Endothelial cell of hepatic sinusoid (primary cell): ENCODE measurements around the gene CUL9.

Experiments used
- in situ Hi-C: cut with HindIII; loops from 2 replicates; pipeline ENCODE4 v1.10.0; 2017; ENCODE audit warnings: low sequenced_read_pairs

CUL9 gene

DNA sequence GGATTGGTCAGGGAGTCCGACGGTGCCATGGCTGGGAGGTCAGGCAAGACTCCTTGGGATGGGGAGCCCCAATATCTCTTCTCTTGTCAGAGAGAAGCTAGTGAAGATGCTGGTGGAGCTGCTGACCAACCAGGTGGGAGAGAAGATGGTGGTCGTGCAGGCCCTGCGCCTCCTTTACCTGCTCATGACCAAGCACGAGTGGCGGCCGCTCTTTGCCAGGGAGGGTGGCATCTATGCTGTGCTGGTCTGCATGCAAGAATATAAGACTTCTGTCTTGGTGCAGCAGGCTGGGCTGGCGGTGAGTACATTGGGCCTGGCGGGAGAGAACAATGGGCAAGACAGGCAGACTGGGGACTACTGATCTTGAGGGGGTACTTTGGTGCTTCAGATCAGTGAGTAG, 10.9 kb downstream of the CUL9 start:
- in situ Hi-C loops: no loop called here

DNA sequence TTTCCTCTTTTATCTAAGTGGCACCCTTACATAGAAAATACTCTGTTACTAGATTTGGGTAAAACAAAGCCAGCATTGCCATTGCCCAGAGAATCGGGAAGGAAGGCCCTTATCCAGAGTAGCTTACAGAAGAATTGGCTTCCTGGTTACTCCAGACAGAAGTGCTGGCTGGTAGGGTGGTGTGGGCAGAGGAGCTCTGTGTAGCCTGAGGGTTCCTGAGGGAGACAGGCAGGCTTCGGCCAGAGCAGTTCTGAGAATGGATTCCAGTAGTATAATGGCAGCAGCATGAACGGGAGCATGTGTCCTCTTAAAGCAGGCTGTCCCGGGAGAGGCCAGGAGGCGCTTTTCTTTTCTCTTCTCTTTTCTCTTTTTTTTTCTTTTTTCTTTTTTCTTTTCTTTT, 11.9 kb downstream of the CUL9 start:
- in situ Hi-C loops: no loop called here

DNA sequence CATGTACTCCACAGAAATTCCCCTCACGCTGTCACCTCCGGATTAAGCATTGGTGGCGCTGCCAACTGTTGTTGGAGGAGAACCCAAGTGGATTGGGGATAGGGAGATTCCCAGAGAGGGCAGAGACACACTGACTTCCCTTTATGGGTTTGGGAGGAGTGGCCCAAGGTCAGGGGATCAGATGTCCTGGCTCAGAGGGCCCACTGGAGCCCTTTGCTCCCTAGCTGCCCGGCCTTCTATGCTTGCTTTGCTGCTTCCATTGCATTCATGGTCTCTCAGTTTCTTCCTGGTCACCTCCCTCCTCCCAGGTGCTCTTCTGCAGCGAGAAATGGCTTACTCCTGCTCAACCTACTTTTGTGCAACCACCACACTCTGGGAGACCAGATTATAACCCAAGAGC, 14.3 kb downstream of the CUL9 start:
- in situ Hi-C loops: loop anchor here (5.0 kb wide), 2 partner anchors 49 to 66 kb away; no protein-coding TSS in a partner anchor

DNA sequence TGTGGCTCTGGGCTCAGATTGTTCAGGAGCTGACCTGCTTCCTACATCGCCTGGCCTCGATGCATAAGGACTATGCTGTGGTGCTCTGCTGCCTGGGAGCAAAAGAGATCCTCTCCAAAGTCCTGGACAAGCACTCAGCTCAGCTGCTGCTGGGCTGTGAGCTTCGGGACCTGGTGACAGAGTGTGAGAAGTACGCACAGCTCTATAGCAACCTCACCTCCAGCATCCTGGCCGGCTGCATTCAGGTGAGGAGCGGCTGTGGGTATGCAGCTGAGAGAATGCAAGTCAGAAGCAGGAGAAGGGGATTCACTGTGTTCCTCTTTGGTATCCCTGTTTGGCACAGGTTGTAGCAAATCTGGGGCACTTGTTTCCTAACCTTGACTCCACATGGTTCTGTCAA, 17.9 kb downstream of the CUL9 start:
- in situ Hi-C loops: loop anchor here (5.0 kb wide), 2 partner anchors 53 to 62 kb away; no protein-coding TSS in a partner anchor

DNA sequence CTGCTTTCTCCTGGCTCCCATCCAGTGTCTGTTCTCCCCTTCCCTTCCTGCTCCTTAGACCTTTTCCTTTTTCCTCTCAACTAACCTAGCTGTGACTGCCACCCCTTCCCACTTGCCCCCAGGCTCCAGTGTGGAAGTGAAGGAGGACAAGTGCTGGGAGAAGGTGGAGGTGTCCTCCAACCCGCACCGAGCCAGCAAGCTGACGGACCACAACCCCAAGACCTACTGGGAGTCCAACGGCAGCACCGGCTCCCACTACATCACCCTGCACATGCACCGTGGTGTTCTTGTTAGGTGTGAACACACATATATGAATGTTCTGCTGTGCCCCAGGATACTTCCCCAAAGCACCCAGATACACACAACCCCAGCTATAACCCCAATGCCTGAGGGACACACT, 18.5 kb downstream of the CUL9 start:
- in situ Hi-C loops: no loop called here

DNA sequence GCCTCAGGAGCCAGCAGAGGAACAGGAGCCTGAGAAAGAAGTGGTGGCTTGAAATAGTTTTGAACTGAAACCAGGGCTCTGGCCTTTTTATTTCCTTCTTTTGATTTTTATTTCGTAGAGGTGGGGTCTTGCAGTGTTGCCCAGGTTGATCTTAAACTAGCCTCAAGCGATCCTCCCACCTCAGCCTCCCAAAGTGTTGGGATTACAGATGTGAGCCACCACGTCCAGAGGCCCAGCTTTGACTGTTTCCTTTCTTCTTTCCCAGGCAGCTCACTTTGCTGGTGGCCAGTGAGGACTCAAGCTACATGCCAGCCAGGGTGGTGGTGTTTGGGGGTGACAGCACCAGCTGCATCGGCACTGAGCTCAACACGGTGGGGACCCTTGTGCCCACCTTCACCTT, 20.5 kb downstream of the CUL9 start:
- in situ Hi-C loops: no loop called here

DNA sequence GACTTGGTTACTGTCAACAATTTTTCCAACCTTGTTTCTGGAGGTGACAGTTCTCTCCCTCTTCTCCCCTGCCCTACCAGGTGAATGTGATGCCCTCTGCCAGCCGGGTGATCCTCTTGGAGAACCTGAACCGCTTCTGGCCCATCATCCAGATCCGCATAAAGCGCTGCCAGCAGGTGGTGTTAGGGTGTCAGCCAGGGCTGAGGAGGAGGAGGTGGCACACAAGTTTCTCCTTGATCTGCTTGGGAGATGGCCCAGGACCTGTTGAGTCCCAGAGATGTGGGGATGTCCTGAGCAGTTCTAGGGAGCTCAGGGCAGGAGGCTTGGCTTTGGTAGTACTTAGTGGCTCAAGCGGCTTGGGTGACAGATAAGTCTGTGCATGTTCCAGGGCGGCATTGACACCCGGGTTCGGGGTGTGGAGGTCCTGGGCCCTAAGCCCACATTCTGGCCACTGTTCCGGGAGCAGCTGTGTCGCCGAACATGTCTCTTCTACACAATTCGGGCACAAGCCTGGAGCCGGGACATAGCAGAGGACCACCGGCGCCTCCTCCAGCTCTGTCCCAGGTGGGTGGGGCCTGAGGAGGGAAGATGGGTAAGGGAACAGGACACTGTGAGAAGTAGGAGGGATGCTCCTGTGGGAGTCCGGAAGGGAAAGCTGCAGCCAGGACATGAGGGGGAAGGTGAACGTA, 21.2 kb downstream of the CUL9 start:
- in situ Hi-C loops: no loop called here

DNA sequence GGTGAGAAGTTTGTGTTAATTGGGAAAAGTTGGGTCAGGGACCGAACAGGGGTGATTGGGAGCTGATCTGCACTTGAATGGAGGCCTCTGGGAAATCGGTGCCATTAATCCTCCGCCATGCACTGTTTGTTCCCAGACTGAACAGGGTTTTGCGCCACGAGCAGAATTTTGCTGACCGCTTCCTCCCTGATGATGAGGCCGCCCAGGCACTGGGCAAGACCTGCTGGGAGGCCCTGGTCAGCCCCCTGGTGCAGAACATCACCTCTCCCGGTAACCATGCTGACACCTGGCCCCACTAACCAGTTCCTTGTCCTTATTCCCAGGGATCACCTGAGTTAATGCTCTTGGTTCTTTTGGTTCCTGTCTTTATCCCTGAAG, 21.7 kb downstream of the CUL9 start:
- in situ Hi-C loops: no loop called here

DNA sequence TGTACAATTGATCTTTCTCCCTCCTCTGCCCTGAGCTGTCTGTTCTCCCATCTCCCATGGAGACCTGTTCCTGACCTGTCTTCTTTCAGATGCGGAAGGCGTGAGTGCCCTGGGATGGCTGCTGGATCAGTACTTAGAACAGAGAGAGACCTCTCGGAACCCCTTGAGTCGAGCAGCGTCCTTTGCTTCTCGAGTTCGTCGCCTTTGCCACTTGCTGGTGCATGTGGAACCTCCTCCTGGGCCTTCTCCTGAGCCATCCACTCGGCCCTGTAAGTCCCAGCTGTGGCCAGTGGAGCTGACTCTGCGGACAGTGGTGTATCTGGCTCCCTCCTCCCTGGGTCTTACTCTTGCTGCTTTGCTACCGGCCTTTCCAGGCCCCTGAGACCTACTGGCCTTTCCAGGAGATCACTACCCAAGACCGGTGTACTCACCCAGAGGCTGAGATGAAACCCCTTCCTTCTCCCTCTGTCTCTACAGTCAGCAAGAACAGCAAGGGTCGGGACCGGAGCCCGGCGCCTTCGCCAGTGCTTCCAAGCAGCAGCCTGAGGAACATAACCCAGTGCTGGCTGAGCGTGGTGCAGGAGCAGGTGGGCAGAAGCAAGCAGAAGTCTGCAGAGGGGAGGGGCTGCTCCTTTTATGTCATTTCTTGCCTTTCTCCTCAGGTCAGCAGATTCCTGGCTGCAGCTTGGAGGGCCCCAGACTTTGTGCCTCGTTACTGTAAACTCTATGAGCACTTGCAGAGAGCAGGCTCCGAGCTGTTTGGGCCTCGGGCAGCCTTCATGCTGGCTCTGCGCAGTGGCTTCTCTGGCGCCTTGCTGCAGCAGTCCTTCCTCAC, 22.5 kb downstream of the CUL9 start:
- in situ Hi-C loops: no loop called here

DNA sequence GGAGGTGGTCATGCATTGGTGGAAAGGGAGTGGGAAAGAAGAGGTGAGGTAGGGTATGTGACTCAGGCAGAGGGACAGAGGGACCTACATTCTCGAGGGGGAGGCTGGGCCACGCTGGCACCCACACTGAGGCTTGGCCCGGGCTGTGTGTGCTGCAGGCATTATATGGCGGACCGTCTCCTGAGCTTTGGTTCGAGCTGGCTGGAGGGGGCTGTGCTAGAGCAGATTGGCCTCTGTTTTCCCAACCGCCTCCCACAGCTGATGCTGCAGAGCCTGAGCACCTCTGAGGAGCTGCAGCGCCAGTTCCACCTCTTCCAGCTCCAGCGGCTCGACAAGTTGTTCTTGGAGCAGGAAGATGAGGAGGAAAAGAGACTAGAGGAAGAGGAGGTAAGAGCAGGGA, 23.9 kb downstream of the CUL9 start:
- in situ Hi-C loops: no loop called here

DNA sequence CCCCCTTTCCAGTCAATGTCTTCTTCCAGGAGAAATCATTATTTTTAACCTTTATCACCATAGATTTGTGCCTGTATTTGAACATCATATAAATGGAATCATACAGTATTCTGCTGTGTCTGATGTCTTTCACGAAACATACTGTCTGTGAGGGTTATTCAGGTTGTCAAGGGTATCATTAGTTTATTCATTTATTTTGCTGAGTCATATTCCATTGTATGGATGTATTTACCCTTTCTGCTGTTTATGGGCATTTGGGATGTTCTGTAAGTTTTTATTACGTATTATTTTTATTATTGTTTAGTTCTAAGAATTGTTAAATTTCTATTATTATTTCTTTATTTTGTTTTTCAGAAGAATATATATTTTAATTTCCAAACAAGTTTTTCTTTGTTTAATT, 25.3 kb downstream of the CUL9 start:
- in situ Hi-C loops: no loop called here

DNA sequence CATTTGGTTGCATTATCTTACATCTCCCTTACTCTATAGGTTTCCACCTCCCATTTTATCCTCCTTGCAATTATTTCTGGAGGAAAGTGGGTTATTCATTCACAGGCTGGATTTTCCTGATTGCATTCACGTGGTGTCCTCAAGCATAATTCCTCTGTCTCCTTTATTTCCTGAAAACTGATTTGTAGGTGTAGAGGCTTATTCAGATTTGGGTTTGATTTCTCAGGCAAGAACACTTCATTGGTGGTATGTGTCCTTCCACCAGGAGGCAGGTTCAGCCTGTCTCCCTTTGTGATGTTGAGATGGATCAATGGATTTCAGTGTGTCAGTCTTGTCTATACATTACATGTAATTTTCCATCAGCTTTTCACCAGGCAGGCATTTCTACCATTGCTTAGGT, 30.0 kb downstream of the CUL9 start:
- in situ Hi-C loops: no loop called here

DNA sequence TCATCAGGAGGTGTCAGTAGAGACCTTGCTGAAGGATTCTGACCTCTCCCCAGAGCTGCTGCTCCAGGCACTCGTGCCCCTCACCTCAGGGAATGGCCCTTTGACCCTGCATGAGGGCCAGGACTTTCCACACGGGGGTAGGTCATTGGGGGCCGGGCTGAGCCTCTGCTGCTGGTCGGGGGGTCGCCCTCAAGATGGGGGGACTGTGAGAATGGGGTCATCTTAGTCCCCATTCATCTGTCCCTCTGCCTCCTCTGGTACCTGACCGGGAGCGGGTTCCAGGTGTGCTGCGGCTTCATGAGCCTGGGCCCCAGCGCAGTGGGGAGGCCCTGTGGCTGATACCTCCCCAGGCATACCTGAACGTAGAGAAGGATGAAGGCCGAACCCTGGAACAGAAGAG, 31.4 kb downstream of the CUL9 start:
- in situ Hi-C loops: no loop called here

DNA sequence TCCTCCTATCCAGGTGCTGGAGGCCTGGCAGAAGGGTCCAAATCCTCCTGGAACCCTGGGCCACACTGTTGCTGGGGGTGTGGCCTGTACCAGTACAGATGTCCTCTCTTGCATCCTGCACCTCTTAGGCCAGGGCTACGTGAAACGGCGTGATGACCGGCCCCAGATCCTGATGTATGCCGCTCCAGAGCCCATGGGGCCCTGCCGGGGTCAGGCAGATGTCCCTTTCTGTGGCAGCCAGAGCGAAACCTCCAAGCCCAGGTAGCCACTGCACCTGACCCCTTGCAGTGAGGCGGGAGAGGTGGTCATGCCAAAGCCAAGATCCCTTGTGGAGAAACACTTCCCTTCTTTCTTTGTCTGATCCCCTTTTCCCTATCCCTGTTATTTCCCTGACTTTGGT, 33.1 kb downstream of the CUL9 start:
- in situ Hi-C loops: loop anchor here (5.0 kb wide), 2 partner anchors 33 to 102 kb away; partner anchors contain the start of gene CUL9

DNA sequence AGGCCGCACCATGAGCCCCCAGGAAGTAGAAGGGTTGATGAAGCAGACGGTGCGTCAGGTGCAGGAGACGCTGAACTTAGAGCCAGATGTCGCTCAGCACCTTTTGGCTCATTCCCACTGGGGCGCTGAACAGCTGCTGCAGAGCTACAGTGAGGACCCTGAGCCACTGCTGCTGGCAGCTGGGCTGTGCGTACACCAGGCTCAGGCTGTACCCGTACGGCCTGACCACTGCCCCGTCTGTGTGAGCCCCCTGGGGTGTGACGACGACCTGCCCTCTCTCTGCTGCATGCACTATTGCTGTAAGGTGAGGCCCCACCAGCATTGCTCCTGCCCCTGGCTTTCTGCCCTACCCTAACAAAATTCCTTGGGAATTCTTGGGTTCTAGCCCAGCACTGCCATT, 34.2 kb downstream of the CUL9 start:
- in situ Hi-C loops: loop anchor here (5.0 kb wide), 2 partner anchors 34 to 101 kb away; partner anchors contain the start of gene CUL9

DNA sequence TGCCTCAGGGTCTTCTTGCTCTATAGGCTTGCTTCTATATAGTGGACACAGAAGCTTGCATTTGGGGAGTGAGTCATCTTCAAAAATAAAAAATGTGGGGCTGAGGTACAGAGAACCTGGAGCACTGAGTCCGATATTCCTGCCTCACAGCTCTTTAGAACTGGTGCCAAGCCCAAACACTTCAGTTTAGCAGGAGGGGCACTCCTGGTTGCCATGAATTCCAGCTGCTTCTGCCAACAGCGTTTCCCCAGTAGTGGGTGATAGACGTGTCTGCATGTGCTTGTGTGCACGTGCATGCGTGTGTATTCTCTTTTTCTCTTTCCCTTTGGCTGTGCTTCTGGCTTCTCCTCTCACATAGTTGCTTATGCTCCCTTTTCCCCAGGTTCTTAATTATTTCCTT, 35.4 kb downstream of the CUL9 start:
- in situ Hi-C loops: loop anchor here (5.0 kb wide), 2 partner anchors 35 to 100 kb away; partner anchors contain the start of gene CUL9

DNA sequence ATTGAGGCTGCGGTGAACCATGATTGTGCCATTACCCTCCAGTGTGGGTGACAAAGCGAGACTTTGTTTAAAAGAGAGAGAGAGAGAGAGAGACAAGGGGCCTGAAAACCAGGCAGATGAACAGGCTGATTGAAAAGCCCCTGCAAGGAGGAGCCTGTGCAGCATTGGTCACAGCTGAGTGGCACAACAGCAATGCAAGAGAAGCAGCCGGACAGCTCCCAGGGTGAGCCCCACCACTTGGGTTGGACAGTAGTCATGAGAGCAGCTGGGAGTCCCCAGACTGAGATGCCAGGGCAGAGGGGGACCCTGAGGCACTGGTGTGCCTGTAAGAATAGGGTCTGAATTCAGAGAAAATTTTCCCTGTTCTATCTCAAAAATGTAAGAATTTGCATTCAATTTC, 37.1 kb downstream of the CUL9 start:
- in situ Hi-C loops: loop anchor here (5.0 kb wide), 2 partner anchors 37 to 98 kb away; partner anchors contain the start of gene CUL9

DNA sequence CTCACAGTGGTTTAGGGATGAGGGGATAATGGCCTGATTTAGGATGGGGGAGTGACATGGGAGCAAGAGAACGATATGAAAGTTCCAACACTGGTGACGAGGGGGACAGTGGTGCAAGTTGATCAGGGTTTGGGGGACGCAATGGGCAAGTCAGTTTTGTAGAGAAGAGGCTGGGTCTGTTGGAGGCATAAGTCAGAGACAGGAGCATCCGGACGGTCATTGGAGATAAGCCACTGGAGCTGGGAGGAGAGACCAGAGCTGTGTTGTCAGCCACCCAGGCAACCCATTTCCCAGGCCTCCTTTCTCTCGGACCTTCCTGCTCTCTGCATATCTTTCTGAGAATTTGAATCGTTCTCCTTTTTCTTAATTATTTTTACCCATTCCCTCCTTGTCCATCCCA, 37.8 kb downstream of the CUL9 start:
- in situ Hi-C loops: loop anchor here (5.0 kb wide), 2 partner anchors 38 to 97 kb away; partner anchors contain the start of gene CUL9

DNA sequence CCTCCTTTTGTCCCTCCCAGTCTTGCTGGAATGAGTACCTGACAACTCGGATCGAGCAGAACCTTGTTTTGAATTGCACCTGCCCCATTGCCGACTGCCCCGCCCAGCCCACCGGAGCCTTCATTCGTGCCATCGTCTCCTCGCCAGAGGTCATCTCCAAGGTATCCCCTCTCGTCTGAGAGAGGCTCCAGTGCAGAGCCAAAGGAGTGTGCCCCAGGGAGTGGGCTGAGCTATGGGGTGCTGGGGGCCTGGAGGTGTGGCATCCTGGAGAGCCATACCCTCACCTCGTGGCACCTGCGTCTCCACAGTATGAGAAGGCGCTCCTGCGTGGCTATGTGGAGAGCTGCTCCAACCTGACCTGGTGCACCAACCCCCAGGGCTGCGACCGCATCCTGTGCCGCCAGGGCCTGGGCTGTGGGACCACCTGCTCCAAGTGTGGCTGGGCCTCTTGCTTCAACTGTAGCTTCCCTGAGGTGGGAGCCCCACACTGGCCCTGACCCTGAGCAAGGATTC, 38.5 kb downstream of the CUL9 start:
- in situ Hi-C loops: no loop called here

DNA sequence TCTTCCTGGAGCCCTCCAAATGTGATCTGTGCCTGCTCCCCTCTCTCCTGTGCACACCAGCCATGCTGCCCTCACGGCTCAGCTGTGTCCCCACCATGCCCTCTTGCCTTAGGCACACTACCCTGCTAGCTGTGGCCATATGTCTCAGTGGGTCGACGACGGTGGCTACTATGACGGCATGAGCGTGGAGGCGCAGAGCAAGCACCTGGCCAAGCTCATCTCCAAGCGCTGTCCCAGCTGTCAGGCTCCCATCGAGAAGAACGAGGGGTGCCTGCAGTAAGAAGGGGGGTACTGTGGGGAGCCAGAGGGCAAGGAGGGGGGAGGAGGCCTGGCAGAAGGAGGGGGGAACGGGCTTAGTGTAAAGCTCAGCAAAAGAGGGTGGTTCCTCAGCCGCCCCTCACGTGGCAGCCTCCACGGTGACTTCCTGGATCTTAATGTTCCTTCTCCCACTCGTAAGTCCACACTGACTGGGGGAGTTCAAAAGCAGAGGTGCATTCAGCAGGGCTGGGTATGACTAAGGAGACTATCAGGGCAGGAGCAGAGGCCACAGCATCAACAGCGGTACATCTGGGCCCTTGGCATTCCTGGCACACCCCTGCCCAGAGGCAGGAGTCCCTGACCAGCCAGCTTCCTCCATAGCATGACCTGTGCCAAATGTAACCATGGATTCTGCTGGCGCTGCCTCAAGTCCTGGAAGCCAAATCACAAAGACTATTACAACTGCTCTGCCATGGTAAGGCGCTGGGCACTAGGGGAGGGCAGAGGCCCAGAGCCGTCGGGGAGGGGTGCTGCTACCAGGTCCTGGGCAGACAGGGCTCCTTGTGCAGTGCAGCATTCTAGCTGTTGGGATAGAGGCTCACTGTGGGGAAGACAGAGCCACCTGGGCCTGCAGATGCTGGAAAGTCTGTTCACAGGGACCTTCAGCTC, 39.3 kb downstream of the CUL9 start:
- in situ Hi-C loops: no loop called here
